NOMO-1 treated with dmso at 0.1 percent for 144 hours (cell line): ENCODE results near the gene DNMT3A.
A peak's percentile ranks its signal among the peaks of the same experiment; 100 is the strongest.

Experiments
- DNase-seq: peaks from one replicate; lab custom pipeline; 2025; ENCODE audit not compliant: unreplicated experiment; lab: John Stamatoyannopoulos, UW

DNMT3A gene

GRCh38 chr2:25341753-25342371 lies at the start of gene DNMT3A:
Gene DNMT3A, minus strand, starts transcription at chr2:25341925. Its CDS starts 27,941 bp downstream, at chr2:25313984.
- peak; percentile 30 for DNase-seq

- no peak for DNase-seq
Observed at GRCh38 chr2:25389161-25389560, 47.4 kb upstream of the DNMT3A start.

DNA sequence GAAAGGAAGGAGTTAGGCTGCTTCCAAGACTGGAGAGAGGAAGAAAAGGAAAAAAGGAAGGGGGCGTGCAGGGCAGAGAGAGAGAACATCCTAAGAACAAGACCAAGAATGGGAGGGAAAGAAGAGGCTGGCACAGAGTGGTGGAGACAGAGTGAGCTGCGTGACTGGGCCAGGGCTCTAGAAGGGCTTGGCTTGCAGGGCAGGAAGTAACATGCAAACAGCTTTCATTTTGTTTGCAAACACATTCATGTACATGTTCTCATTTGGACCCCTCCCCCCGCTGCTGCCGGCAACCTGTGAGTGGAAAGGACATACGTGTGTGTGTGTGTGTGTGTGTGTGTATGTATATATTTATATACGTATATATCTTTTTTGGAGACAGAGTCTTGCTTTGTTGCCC lies 46.8 kb upstream of the DNMT3A start:
- no peak for DNase-seq

- no peak for DNase-seq
Observed at GRCh38 chr2:25387876-25388449, 46.2 kb upstream of the DNMT3A start.

DNA sequence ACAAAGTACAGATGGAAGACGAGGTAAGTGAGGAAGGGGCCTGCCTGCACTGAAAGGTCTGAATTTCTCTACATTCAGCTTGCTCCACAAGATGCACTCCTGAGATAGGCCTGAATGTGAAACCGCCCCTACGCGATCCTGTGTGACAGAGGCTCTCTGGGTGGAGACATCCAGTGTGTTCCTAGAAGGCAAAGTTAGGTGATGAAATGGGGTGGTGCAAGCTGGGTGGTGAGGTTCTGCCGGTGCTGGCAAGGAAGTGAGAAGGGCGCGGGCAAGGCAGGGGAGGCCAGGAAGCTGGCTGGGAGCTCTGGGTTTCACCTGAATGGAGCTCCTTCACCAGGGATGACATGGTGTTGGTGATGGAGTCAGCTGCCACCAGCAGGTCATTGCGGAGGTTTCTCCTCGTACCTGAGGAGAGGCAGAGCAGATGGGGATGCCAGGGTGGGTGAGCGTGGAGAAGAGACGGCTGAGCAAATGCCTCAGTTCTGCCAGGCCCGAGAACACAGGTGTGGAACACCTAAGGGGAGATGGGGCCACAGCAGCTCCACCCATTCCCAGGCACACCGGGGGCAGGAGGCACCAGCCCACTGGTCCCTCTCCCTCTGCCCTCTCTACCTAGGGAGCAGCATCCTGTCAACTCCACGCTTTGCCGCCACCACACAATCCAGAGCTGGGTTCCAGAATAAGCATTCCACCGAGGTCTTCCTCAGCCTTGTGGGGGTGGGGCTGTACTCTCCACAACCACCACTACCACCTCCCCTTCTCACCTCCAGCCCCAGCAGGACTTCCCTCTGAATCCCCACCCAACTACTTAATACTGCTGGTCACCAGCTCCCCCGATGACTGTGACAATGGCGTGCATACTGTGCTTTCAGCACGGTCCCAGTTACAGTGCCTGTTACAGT lies 45.5 kb upstream of the DNMT3A start:
- no peak for DNase-seq

DNA sequence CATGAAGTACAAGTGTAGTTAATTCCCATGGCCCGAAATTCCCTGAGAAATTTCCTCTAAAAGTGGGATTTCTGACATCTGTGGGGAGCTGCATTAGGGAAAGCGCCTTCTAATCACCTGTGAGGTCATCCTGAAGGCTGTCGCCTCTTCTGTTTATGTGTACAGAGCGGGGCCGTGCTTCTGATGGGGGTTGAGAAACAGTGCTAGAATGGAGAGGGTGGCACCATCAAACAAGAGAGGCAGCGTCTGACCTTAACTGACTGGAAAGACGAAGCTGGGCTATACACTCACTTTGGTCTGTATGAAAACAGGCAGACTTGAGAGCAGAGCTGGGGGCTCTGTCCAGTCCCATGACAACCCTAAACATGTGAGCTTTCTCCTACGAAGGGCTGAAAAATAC lies 44.2 kb upstream of the DNMT3A start:
- no peak for DNase-seq

DNA sequence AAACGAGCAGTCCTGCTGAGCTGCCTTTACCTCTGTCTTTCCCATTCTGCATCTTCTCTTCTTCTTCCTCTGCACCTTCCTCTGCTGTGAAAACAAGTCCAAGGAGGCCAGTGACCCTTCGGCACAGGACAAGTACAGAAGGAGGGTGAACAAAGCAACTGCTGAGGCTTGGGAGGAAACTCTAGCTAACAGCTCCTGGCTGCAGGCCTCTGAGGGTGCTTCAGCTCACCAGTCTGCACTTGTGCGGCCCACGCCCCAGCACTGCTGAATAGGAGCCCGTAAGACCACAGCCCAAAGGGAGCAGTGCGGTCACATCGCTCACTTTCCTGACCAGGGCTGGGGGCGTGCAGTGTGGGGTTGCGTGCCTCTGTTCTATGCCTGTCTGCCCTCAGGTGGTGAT lies 42.1 kb upstream of the DNMT3A start:
- DNase-seq, result no peak

DNA sequence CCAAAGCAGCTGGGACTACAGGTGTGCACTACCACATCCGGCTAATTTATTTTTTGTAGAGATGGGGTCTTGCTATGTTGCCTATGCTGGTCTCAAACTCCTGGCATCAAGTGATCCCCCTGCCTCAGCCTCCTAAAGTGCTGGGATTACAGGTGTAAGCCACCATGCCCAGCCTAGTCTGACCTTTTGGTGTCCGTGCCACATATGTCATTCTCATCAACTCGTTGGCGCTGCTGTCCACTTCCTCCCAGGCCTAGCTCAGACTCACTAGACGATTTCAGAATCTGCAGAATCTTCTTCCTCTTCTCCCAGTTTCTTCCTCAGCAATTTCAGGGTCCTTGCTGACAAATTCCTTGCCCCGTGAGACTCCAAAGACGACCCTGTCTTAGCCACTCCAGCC lies 39.8 kb upstream of the DNMT3A start:
- DNase-seq, result peak; percentile 2

DNA sequence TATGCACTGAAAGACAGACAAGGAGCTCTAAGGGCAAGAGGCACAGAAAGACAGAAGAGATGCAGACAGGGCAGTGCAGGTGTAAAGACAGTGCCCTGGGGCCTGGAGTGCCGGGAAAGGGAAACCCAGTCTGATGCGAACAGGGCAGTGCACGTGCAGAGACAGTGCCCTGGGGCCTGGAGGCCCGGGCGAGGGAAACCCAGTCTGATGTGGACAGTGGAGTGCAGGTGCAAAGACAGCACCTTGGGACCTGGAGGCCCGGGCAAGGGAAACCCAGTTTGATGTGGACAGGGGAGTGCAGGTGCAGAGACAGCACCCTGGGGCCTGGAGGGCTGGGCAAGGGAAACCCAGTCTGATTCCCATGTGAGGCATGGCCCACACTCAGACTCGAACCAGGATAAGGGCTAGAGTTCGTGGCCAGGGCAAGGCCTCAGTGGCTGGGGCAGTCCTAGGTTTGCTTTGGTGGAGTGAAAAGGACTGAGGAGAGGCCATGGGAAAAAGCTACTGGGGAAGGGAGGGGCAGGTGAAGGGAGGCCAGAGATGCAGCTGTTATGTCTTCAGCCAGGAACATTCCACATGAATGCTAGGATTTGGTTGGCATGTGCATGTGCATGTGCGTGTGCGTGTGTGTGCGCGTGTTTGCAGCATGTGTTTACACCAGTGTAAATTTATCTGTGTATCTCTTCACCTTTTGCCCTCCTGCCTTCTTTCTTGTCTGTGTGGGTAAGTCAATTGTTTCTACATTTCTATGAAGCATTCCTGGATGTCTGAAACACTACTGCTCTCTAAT lies 39.1 kb upstream of the DNMT3A start:
- DNase-seq, result no peak

- no peak for DNase-seq
Observed at GRCh38 chr2:25380023-25380422, 38.3 kb upstream of the DNMT3A start.

DNA sequence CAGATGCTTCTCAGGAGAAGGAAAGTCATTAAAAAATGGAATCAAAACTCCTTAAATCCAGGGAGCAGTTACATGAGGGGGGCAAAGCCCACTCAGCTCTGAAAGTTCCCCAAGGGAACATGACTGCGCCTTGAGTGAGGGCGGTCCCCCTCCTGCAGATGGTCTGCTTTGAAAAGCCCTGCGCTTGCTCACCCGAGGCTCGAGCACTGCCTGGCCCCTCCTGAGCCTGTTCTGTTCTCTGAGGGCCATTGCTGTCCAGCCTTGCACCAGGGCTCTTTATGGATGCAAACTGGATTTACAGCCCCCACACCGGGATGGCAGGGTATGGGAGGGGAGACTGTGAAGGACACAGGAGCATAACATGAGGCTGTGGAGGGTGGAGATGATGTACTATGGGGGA lies 37.8 kb upstream of the DNMT3A start:
- DNase-seq, result no peak

DNA sequence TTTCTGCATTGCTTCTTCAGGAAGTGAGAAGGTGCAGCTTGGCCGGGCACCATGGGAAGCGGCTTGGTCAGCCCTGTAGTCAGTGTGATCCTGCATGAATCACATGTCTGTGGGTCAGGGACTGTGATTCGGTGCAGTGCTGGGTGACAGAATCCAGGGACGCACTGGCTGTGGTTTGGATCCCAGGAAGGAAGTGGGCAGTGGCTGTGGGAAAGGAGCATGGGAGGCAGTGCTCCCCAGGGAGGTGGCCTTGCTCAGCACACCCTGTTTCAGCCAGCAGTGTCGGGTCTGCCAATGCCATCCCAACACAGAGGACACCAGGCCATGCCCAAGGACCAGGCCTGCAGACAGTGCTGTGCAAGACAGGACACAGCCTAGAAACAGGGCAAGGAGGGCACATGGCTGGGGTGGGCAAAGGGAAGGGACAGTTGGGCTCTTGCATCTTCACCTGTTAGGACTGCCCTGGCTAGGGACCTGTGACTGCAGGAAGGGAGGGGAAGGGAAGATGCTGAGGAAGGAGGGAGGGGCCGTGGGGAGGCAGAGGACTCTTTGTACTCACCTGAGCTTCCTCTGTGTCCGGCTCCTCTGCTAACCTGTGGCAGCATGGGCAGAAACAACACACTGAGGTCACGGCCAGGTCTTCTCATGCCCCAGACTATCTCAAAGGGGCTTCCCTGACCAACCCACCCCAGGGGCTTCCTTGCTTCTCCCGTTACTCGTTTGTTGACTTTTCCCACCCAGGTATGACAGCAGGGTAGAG lies 37.2 kb upstream of the DNMT3A start:
- DNase-seq, result no peak

GRCh38 chr2:25377822-25378421 lies 36.2 kb upstream of the DNMT3A start:
- DNase-seq, result no peak

DNA sequence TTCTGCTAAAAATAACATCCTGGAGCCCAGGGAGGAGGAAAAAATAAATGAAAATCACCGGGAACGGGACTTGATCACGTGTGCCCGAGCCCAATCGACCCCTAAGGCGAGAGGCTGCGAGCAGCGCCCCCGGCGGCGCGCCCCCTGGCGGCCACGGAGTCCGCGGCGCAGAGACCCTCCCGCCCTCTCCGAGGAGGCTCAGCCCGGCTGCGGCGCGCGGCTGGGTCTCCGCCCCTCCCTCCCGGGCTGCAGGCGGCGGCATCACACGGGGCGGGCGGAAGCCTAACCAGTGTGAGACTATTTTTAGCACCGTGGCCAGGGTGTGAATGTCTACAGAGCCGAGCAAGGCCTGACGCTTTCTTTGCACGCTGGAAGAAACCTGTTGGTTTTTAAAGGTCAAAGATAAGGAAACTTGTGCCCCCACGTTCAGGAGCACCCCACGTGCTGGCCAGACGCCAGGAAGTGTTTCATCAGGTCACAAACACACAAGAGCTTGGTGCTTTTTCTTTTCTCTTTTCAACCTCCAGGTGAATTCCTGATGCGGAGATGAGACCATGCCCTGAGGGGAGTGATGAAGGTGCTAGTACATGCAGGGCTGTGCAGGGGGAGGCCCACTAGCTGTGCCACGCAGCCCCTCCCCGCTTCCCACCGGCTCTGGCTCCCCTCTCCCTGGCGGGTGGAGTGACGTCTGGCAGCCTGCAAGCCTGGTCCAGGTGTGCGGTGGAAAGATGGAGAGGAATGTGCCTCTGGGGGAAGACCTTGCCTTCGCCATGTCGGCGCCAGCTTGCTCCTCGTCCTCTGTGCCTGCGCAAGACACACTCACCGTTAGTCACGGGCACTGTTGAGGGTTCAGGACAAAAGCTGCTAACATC lies 35.3 kb upstream of the DNMT3A start:
- peak; percentile 91 for DNase-seq

- no peak for DNase-seq
Observed at GRCh38 chr2:25375989-25376545, 34.3 kb upstream of the DNMT3A start.

DNA sequence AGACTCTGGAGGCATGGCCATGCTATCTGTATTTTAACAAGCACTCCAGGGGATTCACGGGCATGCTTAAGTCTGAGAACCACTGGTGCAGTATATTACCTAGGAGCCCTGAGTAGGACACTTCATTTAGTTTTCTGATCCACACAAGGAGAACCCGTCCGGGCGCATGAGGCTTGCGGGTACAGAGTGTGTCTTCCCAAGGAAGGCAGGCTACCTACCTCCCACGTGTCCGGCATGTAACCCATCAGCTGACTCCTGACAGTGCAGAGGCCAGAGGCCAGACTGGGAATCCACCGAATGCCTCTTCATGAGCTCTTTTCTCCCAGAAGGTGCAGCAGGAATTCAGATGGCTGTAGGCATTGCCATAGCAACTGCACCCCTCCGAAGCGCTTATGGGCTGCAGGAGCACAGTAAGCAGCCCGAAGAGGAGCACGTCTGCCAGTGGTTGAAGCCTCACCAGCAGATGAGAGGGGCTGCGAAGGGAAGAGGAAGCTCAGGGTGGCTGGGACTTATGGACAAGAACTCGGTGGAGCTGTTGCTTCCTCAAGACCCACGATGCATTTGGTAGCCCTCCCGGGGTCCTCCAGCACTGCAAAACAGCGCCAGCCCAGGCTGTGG lies 33.8 kb upstream of the DNMT3A start:
- no peak for DNase-seq

- no peak for DNase-seq
Observed at GRCh38 chr2:25374827-25375226, 33.1 kb upstream of the DNMT3A start.

DNA sequence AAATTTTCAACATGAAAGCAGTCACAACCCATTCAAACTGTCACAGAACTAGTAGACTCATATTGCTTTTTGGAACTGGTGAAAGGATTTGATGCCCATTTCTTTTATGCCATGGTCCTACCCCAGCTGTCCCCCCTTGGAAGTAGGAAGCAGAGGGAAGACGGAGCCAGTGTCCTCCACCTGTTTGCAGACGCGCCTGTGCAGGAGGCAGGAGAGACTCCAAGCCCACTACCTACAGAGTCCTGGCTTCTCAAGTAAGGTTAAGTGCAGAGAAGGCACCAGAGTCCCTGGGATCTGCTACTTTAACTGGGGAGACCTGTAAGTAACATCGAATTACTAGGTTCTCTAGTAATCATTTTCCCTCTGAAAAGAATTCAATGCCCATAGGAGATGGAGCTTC lies 32.7 kb upstream of the DNMT3A start:
- DNase-seq, result no peak
